Measurements from ENCODE around the gene DEFB121. TPM values are rescaled to one million over a fixed set of nuclear protein-coding genes. Genes with fewer than 3 reads are reported as not detected.
"Not testable (repeated sequence)": the region's sequence is repeated elsewhere in the genome, so short reads cannot be mapped to it uniquely, and the experiment has no call there.

The DEFB121 gene
- total and polyA plus RNA-seq, 4 experiments from 2014 or later: not detected

- intact Hi-C loops (cut with micrococcal nuclease): no loop called here
- H3K27ac Mint-ChIP-seq: no peak overlapping the region
- CTCF ChIA-PET (ENCODE audit: partially characterized antibody): no interaction called here
- H3K9me3 Mint-ChIP-seq: peaks cover 0 to 4% (median 0%) of the 10 kb centered on the region in 8 donors
- no peaks in the 10 kb centered on the region for H3K27me3 ChIP-seq (ENCODE audit: insufficient read depth, low read length)
- H3K9me3 ChIP-seq (ENCODE audit: control insufficient read depth in 1 of 2, low read length in 2 of 2): no peaks in the 10 kb centered on the region
- H3K4me1 ChIP-seq (ENCODE audit: insufficient read depth, low read length): no peaks in the 10 kb centered on the region
- POLR2A ChIA-PET (ENCODE audit: partially characterized antibody): no interaction called here
- H3K4me3 ChIP-seq (ENCODE audit: low read length in 2 of 2): no peak overlapping the region
- no peaks in the 10 kb centered on the region for H3K36me3 Mint-ChIP-seq
- H3K27me3 Mint-ChIP-seq: peaks cover 6 to 13% of the 10 kb centered on the region in 2 donors
- no peaks in the 10 kb centered on the region for H3K4me1 Mint-ChIP-seq
- no peaks in the 10 kb centered on the region for H3K36me3 ChIP-seq (ENCODE audit: insufficient read depth, low read length)
- DNase-seq: no peak
- H3K27ac ChIP-seq (ENCODE audit: low read depth, low read length): no peak overlapping the region
- no peak overlapping the region for H3K4me3 Mint-ChIP-seq
These were observed 11.1 kb downstream of the DEFB121 start for GRCh38 chr20:31394900-31395299.

- no peaks in the 10 kb centered on the region for H3K36me3 ChIP-seq (ENCODE audit: insufficient read depth, low read length)
- no peak for DNase-seq
- ChIA-PET CTCF (ENCODE audit: partially characterized antibody) (no interaction called here), POLR2A (ENCODE audit: partially characterized antibody) (no interaction called here)
- no peaks in the 10 kb centered on the region for H3K4me1 Mint-ChIP-seq
- H3K36me3 Mint-ChIP-seq: no peaks in the 10 kb centered on the region
- intact Hi-C loops (cut with micrococcal nuclease): no loop called here
- H3K27me3 Mint-ChIP-seq: peaks cover 6 to 20% of the 10 kb centered on the region in 2 donors
- H3K4me3 ChIP-seq (ENCODE audit: low read length in 2 of 2): no peak overlapping the region
- H3K4me1 ChIP-seq (ENCODE audit: insufficient read depth, low read length): no peaks in the 10 kb centered on the region
- H3K9me3 ChIP-seq (ENCODE audit: control insufficient read depth in 1 of 2, low read length in 2 of 2): no peaks in the 10 kb centered on the region
- H3K9me3 Mint-ChIP-seq: peaks cover 0 to 4% (median 0%) of the 10 kb centered on the region in 8 donors
- H3K4me3 Mint-ChIP-seq: no peak overlapping the region
- no peaks in the 10 kb centered on the region for H3K27me3 ChIP-seq (ENCODE audit: insufficient read depth, low read length)
- no peak overlapping the region for H3K27ac Mint-ChIP-seq
- no peak overlapping the region for H3K27ac ChIP-seq (ENCODE audit: low read depth, low read length)
These were observed 13.2 kb downstream of the DEFB121 start for GRCh38 chr20:31392836-31393235.

- no peaks in the 10 kb centered on the region for H3K9me3 ChIP-seq (ENCODE audit: control insufficient read depth in 1 of 2, low read length in 2 of 2)
- Mint-ChIP-seq H3K4me3 (no peak within 1 kb of the TSS), H3K4me1 (no peaks in the 10 kb centered on the region), H3K27ac (no peak within 1 kb of the TSS), H3K36me3 (no peaks in the 10 kb centered on the region), H3K27me3 (peaks cover 10 to 16% of the 10 kb centered on the region in 2 donors), H3K9me3 (peaks cover 0 to 4% (median 0%) of the 10 kb centered on the region in 8 donors)
- intact Hi-C loops (cut with micrococcal nuclease): no loop called here
- H3K27me3 ChIP-seq (ENCODE audit: insufficient read depth, low read length): no peaks in the 10 kb centered on the region
- no peak for DNase-seq
- ChIA-PET CTCF (ENCODE audit: partially characterized antibody) (no interaction called here), POLR2A (ENCODE audit: partially characterized antibody) (no interaction called here)
- no peak within 1 kb of the TSS for H3K4me3 ChIP-seq (ENCODE audit: low read length in 2 of 2)
- no peaks in the 10 kb centered on the region for H3K4me1 ChIP-seq (ENCODE audit: insufficient read depth, low read length)
- no peaks in the 10 kb centered on the region for H3K36me3 ChIP-seq (ENCODE audit: insufficient read depth, low read length)
- H3K27ac ChIP-seq (ENCODE audit: low read depth, low read length): no peak within 1 kb of the TSS
These were observed 15.5 kb downstream of the DEFB121 start, which contains the start of gene DEFB119 for GRCh38 chr20:31390490-31390889. TSS of gene DEFB119 (minus strand) at chr20:31390590. CDS start at chr20:31390483, 107 bp downstream.

- Histone ChIP-seq H3K4me3 (ENCODE audit: low read length in 2 of 2) (no peak overlapping the region), H3K4me1 (ENCODE audit: insufficient read depth, low read length) (no peaks in the 10 kb centered on the region), H3K27ac (ENCODE audit: low read depth, low read length) (no peak overlapping the region), H3K27me3 (ENCODE audit: insufficient read depth, low read length) (no peaks in the 10 kb centered on the region), H3K36me3 (ENCODE audit: insufficient read depth, low read length) (no peaks in the 10 kb centered on the region), H3K9me3 (ENCODE audit: control insufficient read depth in 1 of 2, low read length in 2 of 2) (no peaks in the 10 kb centered on the region)
- DNase-seq: no peak
- CTCF ChIA-PET (ENCODE audit: partially characterized antibody): no interaction called here
- H3K36me3 Mint-ChIP-seq: no peaks in the 10 kb centered on the region
- H3K27ac Mint-ChIP-seq: no peak overlapping the region
- peaks cover 0 to 15% (median 5%) of the 10 kb centered on the region in 8 donors for H3K9me3 Mint-ChIP-seq
- intact Hi-C loops (cut with micrococcal nuclease): no loop called here
- H3K4me3 Mint-ChIP-seq: no peak overlapping the region
- peaks cover 0 to 3% (median 0%) of the 10 kb centered on the region in 4 donors for H3K4me1 Mint-ChIP-seq
- POLR2A ChIA-PET (ENCODE audit: partially characterized antibody): no interaction called here
- peaks cover 3 to 8% of the 10 kb centered on the region in 2 donors for H3K27me3 Mint-ChIP-seq
These were observed 31.7 kb downstream of the DEFB121 start for GRCh38 chr20:31374346-31374745.

- Mint-ChIP-seq H3K27me3 (peaks cover 0 to 2% of the 10 kb centered on the region in 2 donors), H3K4me3 (no peak within 1 kb of the TSS), H3K36me3 (no peaks in the 10 kb centered on the region), H3K27ac (no peak within 1 kb of the TSS), H3K4me1 (no peaks in the 10 kb centered on the region), H3K9me3 (peaks cover 0 to 10% (median 5%) of the 10 kb centered on the region in 8 donors)
- intact Hi-C loops (cut with micrococcal nuclease): no loop called here
- ChIA-PET POLR2A (ENCODE audit: partially characterized antibody) (no interaction called here), CTCF (ENCODE audit: partially characterized antibody) (no interaction called here)
- DNase-seq: no peak
- H3K9me3 ChIP-seq (ENCODE audit: control insufficient read depth in 1 of 2, low read length in 2 of 2): no peaks in the 10 kb centered on the region
- no peak within 1 kb of the TSS for H3K27ac ChIP-seq (ENCODE audit: low read depth, low read length)
- H3K4me1 ChIP-seq (ENCODE audit: insufficient read depth, low read length): no peaks in the 10 kb centered on the region
- no peak within 1 kb of the TSS for H3K4me3 ChIP-seq (ENCODE audit: low read length in 2 of 2)
- H3K27me3 ChIP-seq (ENCODE audit: insufficient read depth, low read length): no peaks in the 10 kb centered on the region
- no peaks in the 10 kb centered on the region for H3K36me3 ChIP-seq (ENCODE audit: insufficient read depth, low read length)
These were observed 37.7 kb downstream of the DEFB121 start, which contains the start of gene DEFB118 for GRCh38 chr20:31368301-31368700. TSS of gene DEFB118 (plus strand) at chr20:31368601. CDS start at chr20:31368651, 50 bp downstream.

- intact Hi-C loops (cut with micrococcal nuclease); H3K4me1 ChIP-seq (ENCODE audit: insufficient read depth, low read length); CTCF ChIA-PET (ENCODE audit: partially characterized antibody); H3K27ac ChIP-seq (ENCODE audit: low read depth, low read length); H3K27ac Mint-ChIP-seq; H3K4me3 Mint-ChIP-seq; H3K9me3 Mint-ChIP-seq; H3K36me3 ChIP-seq (ENCODE audit: insufficient read depth, low read length); POLR2A ChIA-PET (ENCODE audit: partially characterized antibody); H3K9me3 ChIP-seq (ENCODE audit: control insufficient read depth in 1 of 2, low read length in 2 of 2); H3K27me3 Mint-ChIP-seq; H3K36me3 Mint-ChIP-seq; H3K4me1 Mint-ChIP-seq; DNase-seq; H3K4me3 ChIP-seq (ENCODE audit: low read length in 2 of 2); H3K27me3 ChIP-seq (ENCODE audit: insufficient read depth, low read length): not testable (repeated sequence)
These were observed 41.7 kb downstream of the DEFB121 start for GRCh38 chr20:31364272-31364671.

GRCh38 chr20:31363295-31363694 is 42.7 kb downstream of the DEFB121 start:
- ChIA-PET CTCF (ENCODE audit: partially characterized antibody) (no interaction called here), POLR2A (ENCODE audit: partially characterized antibody) (no interaction called here)
- Histone ChIP-seq H3K4me1 (ENCODE audit: insufficient read depth, low read length) (no peaks in the 10 kb centered on the region), H3K27ac (ENCODE audit: low read depth, low read length) (no peak overlapping the region), H3K9me3 (ENCODE audit: control insufficient read depth in 1 of 2, low read length in 2 of 2) (no peaks in the 10 kb centered on the region), H3K4me3 (ENCODE audit: low read length in 2 of 2) (no peak overlapping the region), H3K27me3 (ENCODE audit: insufficient read depth, low read length) (no peaks in the 10 kb centered on the region), H3K36me3 (ENCODE audit: insufficient read depth, low read length) (no peaks in the 10 kb centered on the region)
- Mint-ChIP-seq H3K4me3 (no peak overlapping the region), H3K9me3 (peaks cover 0 to 8% (median 4%) of the 10 kb centered on the region in 8 donors), H3K27me3 (peaks cover 0 to 4% of the 10 kb centered on the region in 2 donors), H3K4me1 (no peaks in the 10 kb centered on the region), H3K36me3 (no peaks in the 10 kb centered on the region), H3K27ac (no peak overlapping the region)
- intact Hi-C loops (cut with micrococcal nuclease): no loop called here
- no peak for DNase-seq

- Histone ChIP-seq H3K36me3 (ENCODE audit: insufficient read depth, low read length) (no peaks in the 10 kb centered on the region), H3K27ac (ENCODE audit: low read depth, low read length) (no peak overlapping the region), H3K27me3 (ENCODE audit: insufficient read depth, low read length) (no peaks in the 10 kb centered on the region), H3K4me1 (ENCODE audit: insufficient read depth, low read length) (no peaks in the 10 kb centered on the region), H3K4me3 (ENCODE audit: low read length in 2 of 2) (no peak overlapping the region), H3K9me3 (ENCODE audit: control insufficient read depth in 1 of 2, low read length in 2 of 2) (no peaks in the 10 kb centered on the region)
- H3K9me3 Mint-ChIP-seq: peaks cover 0 to 2% (median under 1%) of the 10 kb centered on the region in 8 donors
- POLR2A ChIA-PET (ENCODE audit: partially characterized antibody): no interaction called here
- CTCF ChIA-PET (ENCODE audit: partially characterized antibody): no interaction called here
- H3K4me1 Mint-ChIP-seq: no peaks in the 10 kb centered on the region
- H3K36me3 Mint-ChIP-seq: no peaks in the 10 kb centered on the region
- H3K27me3 Mint-ChIP-seq: peaks cover 3 to 5% of the 10 kb centered on the region in 2 donors
- intact Hi-C loops (cut with micrococcal nuclease): no loop called here
- no peak overlapping the region for H3K27ac Mint-ChIP-seq
- H3K4me3 Mint-ChIP-seq: no peak overlapping the region
- no peak for DNase-seq
These were observed 50.0 kb downstream of the DEFB121 start for GRCh38 chr20:31355981-31356380.
